ENCODE results near the gene C6orf163.
A peak's percentile ranks its signal among the peaks of the same experiment; 100 is the strongest.

C6orf163 gene

DNA sequence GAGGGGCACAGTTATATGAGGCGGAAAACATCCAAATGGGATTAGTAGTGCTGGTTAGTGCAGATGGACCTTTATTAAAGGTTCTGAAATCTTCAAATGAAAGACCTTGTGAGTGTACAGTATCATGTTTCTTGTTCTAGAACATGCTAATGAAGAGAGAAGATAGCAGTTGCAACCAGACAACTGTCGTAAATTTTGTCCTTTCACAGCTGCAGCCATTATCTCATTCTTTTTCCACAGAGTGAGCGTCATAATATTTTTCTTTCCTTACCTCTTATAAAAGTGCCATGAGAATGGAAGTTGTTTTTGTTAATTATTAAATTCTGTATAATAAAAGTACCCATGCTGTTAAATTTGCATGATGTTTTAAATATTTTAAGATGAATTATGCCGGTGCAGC is 4.4 kb upstream of the C6orf163 start:
- DNase-seq (ENCODE audit: low read depth): no peak
- TF ChIP-seq, protein P1, sequence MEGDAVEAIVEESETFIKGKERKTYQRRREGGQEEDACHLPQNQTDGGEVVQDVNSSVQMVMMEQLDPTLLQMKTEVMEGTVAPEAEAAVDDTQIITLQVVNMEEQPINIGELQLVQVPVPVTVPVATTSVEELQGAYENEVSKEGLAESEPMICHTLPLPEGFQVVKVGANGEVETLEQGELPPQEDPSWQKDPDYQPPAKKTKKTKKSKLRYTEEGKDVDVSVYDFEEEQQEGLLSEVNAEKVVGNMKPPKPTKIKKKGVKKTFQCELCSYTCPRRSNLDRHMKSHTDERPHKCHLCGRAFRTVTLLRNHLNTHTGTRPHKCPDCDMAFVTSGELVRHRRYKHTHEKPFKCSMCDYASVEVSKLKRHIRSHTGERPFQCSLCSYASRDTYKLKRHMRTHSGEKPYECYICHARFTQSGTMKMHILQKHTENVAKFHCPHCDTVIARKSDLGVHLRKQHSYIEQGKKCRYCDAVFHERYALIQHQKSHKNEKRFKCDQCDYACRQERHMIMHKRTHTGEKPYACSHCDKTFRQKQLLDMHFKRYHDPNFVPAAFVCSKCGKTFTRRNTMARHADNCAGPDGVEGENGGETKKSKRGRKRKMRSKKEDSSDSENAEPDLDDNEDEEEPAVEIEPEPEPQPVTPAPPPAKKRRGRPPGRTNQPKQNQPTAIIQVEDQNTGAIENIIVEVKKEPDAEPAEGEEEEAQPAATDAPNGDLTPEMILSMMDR (IDR thresholded peaks at IDR 0.05; ENCODE audit: insufficient read depth, low read depth, low read length, missing control alignments): no peak
- no peak overlapping the region for H3K4me3 ChIP-seq (ENCODE audit: low read depth, low read length)

DNA sequence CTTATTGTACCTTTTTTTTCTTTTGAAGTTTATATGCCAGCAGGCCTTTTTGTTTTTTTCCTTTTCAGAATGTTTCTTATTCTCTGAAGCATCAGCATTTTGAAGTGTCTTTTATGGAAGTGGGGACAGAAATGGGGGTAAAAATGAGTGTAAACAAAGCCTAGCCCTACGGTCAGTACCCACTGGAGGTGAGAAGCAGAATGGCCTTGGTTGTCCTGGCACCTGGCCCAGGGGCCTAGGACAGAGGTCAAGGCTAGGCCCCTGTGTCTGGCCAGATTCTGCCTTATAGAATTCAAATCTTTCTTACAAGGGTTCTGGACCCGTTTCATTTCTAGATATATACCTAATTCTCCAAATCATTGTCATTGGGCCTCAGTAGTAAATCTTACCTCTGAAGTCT is 3.5 kb upstream of the C6orf163 start:
- TF ChIP-seq, protein P1 (IDR thresholded peaks at IDR 0.05; ENCODE audit: insufficient read depth, low read depth, low read length, missing control alignments): no peak
- no peak for DNase-seq (ENCODE audit: low read depth)

DNA sequence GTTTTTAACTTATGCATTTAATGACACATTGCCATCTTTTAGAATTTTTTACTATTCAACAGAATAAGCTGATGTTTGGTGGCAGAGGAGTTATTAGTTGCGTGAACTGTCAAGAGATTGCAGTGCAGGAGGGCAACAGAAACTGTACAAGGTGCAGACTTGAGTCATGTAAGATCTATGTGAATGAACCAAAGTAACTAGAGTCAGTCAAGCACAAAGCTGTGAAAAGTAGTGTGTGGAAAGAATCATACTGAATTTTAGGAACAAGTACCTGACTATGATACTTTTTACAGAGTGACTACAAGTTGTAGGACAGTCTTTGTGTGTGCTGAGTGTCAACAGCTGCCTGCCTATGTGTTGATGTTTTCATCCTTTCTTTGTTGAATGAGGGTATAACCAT is 2.7 kb upstream of the C6orf163 start:
- no peak overlapping the region for H3K4me3 ChIP-seq (ENCODE audit: low read depth, low read length)
- TF ChIP-seq, protein P1 (IDR thresholded peaks at IDR 0.05; ENCODE audit: insufficient read depth, low read depth, low read length, missing control alignments): no peak
- DNase-seq (ENCODE audit: low read depth): peak; percentile 36

More for the DNA sequence above, 3.5 kb upstream of the C6orf163 start:
- no peak overlapping the region for H3K4me3 ChIP-seq (ENCODE audit: low read depth, low read length)

DNA sequence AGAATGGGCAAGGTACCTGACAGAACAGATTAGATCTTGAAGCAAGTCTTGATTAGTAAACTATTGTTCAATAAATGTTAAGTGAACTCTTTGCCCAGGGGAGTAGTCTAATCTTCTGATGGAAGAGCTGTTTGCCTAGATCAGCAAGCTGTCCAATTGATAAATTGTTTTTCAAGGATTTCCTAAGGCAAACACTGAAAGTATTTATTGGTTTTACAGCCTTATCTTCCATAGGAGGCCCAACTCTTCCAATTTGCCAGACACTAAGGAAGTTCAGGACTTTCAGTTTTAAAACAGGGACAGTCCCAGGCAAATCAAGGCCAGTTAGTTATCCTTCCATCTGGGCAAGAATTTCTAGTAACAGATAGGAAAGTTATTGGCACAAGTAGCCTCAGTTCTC is 1.8 kb upstream of the C6orf163 start:
- DNase-seq (ENCODE audit: low read depth): no peak
- TF ChIP-seq, protein P1 (IDR thresholded peaks at IDR 0.05; ENCODE audit: insufficient read depth, low read depth, low read length, missing control alignments): no peak
- H3K4me3 ChIP-seq (ENCODE audit: low read depth, low read length): no peak overlapping the region

DNA sequence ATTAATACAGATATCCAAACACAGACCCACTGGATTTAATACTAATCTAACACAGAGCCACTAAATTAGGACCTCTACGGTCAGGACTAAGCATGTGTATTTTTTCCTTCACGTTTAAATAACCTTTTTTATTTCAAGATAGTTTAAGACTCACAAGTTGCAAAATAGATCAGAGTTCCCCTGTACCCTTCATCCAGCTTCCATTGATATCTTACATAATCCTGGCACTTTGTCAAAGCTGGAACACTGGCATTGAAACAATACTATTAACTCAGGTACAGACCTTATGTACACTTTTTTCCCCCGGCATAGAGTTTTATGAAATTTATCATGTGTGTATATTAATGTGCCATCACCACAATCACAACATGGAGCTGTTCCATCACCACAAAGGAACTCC is 2.1 kb downstream of the C6orf163 start:
- TF ChIP-seq, protein P1 (IDR thresholded peaks at IDR 0.05; ENCODE audit: insufficient read depth, low read depth, low read length, missing control alignments): no peak
- H3K4me3 ChIP-seq (ENCODE audit: low read depth, low read length): no peak overlapping the region
- no peak for DNase-seq (ENCODE audit: low read depth)

DNA sequence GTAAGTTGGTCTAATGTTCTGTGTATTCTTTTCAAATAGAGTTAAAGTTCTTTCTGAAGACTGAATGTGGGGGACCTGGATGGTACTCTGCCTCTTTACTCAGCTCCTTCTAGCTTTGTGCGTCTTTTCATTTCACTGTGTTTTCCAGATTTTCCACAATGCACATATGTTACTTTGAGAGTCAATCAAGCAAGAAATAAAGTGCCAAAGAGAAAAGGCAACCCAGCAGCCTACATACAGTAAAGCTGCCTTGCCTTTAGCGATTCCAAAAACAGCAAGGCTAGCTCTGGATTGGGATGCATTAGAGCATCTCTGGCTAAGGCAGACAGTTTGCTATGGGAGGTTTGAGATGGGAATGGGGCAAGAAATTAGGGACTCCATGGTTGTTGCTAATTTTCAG is 5.3 kb downstream of the C6orf163 start:
- no peak overlapping the region for H3K4me3 ChIP-seq (ENCODE audit: low read depth, low read length)
- TF ChIP-seq, protein P1 (IDR thresholded peaks at IDR 0.05; ENCODE audit: insufficient read depth, low read depth, low read length, missing control alignments): no peak
- DNase-seq (ENCODE audit: low read depth): no peak

DNA sequence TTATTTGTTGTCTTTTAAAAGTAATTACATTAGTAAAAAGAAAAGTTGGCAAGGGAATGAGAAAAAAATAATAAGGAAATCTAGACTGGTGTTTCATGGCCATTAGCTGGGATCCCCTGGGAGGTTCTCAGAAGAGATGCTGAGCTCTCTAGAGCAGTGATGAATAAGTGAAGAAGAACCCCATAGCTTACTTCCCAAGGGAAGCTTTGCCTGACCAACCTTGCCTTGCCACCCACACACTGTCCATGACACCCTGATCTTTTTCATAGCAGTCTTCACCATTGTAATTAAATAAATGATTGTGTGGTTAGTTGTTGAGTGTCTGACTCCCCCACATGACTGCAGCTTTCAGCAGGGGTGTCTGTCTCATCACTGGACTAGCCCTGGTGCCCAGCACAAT is 5.9 kb downstream of the C6orf163 start:
- TF ChIP-seq, protein P1 (IDR thresholded peaks at IDR 0.05; ENCODE audit: insufficient read depth, low read depth, low read length, missing control alignments): no peak
- H3K4me3 ChIP-seq (ENCODE audit: low read depth, low read length): no peak overlapping the region
- DNase-seq (ENCODE audit: low read depth): no peak
